Activated T-helper 1 cell treated with anti-CD3 and anti-CD28 coated beads, Interleukin-12 subunit alpha, Interleukin-12 subunit beta, Interleukin-2, Interleukin-4 antibody, amounts not matched to agents 30 ng/mL and 10 ng/mL and 1 ng/mL, durations not matched to agents 14 hours and 24 hours and 36 hours (primary cell): Measurements from ENCODE around the gene TMEFF2. TPM values are rescaled to one million over a fixed set of nuclear protein-coding genes. Genes with fewer than 3 reads are reported as not detected.

Experiments used
- DNase-seq: peaks from one replicate; pipeline ENCODE4 v3.0.0; 2021; ENCODE audit warnings: low spot score
- H3K27ac Mint-ChIP-seq: one replicate; pipeline ENCODE4 v1.8.0; 2021; ENCODE audit warnings: mild to moderate bottlenecking, mixed read lengths
- H3K27me3 Mint-ChIP-seq: one replicate; pipeline ENCODE4 v1.8.0; 2022; ENCODE audit warnings: mild to moderate bottlenecking, moderate library complexity, mixed read lengths; ENCODE audit not compliant: insufficient read depth
- H3K36me3 Mint-ChIP-seq: one replicate; pipeline ENCODE4 v1.8.0; 2021; ENCODE audit warnings: low read depth, mixed read lengths
- H3K4me1 Mint-ChIP-seq: one replicate; pipeline ENCODE4 v1.8.0; 2021; ENCODE audit warnings: low read depth, mixed read lengths
- H3K4me3 Mint-ChIP-seq: one replicate; pipeline ENCODE4 v1.8.0; 2021; ENCODE audit warnings: mild to moderate bottlenecking, moderate library complexity, mixed read lengths
- H3K9me3 Mint-ChIP-seq: one replicate; pipeline ENCODE4 v1.8.0; 2021; ENCODE audit warnings: mixed read lengths
- intact Hi-C: fragments of 100-400 bp; cut with micrococcal nuclease; formaldehyde crosslinking; loops from one replicate; pipeline ENCODE4 v1.15.1; 2024
- total RNA-seq: library from RNA; stranded (reverse); gene quantifications from 2 replicates; pipeline ENCODE4 v1.2.3, GENCODE V29; 2022

TMEFF2 gene
- total RNA-seq, 1 donor from 2014 or later: not detected

- no peak overlapping the region for H3K4me3 Mint-ChIP-seq
- H3K9me3 Mint-ChIP-seq: no peaks in the 10 kb centered on the region
- no peak overlapping the region for H3K27ac Mint-ChIP-seq
- peaks cover 6% of the 10 kb centered on the region for H3K27me3 Mint-ChIP-seq
- intact Hi-C loops: no loop called here
- H3K36me3 Mint-ChIP-seq: no peaks in the 10 kb centered on the region
- H3K4me1 Mint-ChIP-seq: no peaks in the 10 kb centered on the region
- DNase-seq: no peak
Measured at GRCh38 chr2:191951832-191952231, 242.9 kb downstream of the TMEFF2 start.

GRCh38 chr2:191951376-191951775 lies 243.4 kb downstream of the TMEFF2 start:
- no peak for DNase-seq
- no peaks in the 10 kb centered on the region for H3K36me3 Mint-ChIP-seq
- no peaks in the 10 kb centered on the region for H3K9me3 Mint-ChIP-seq
- peaks cover 6% of the 10 kb centered on the region for H3K27me3 Mint-ChIP-seq
- no peaks in the 10 kb centered on the region for H3K4me1 Mint-ChIP-seq
- H3K27ac Mint-ChIP-seq: no peak overlapping the region
- intact Hi-C loops: no loop called here
- H3K4me3 Mint-ChIP-seq: no peak overlapping the region

- Mint-ChIP-seq H3K27ac (no peak overlapping the region), H3K36me3 (no peaks in the 10 kb centered on the region), H3K27me3 (peaks cover 6% of the 10 kb centered on the region), H3K4me3 (no peak overlapping the region), H3K9me3 (no peaks in the 10 kb centered on the region), H3K4me1 (no peaks in the 10 kb centered on the region)
- intact Hi-C loops: no loop called here
- DNase-seq: no peak
Measured at GRCh38 chr2:191950132-191950874, 244.4 kb downstream of the TMEFF2 start.

- DNase-seq: no peak
- Mint-ChIP-seq H3K27ac (no peak overlapping the region), H3K27me3 (peaks cover 8% of the 10 kb centered on the region), H3K4me1 (no peaks in the 10 kb centered on the region), H3K9me3 (no peaks in the 10 kb centered on the region), H3K36me3 (no peaks in the 10 kb centered on the region), H3K4me3 (no peak overlapping the region)
- intact Hi-C loops: no loop called here
Measured at GRCh38 chr2:191947235-191947634, 247.5 kb downstream of the TMEFF2 start.

- intact Hi-C loops: no loop called here
- H3K4me1 Mint-ChIP-seq: no peaks in the 10 kb centered on the region
- H3K9me3 Mint-ChIP-seq: no peaks in the 10 kb centered on the region
- no peaks in the 10 kb centered on the region for H3K36me3 Mint-ChIP-seq
- DNase-seq: no peak
- H3K27me3 Mint-ChIP-seq: peaks cover 7% of the 10 kb centered on the region
- H3K27ac Mint-ChIP-seq: no peak overlapping the region
- H3K4me3 Mint-ChIP-seq: no peak overlapping the region
Measured at GRCh38 chr2:191946471-191947182, 248.1 kb downstream of the TMEFF2 start.

GRCh38 chr2:191945623-191946022 lies 249.1 kb downstream of the TMEFF2 start:
- Mint-ChIP-seq H3K27me3 (peaks cover 10% of the 10 kb centered on the region), H3K27ac (no peak overlapping the region), H3K4me1 (no peaks in the 10 kb centered on the region)

GRCh38 chr2:191942739-191943103 lies 252.0 kb downstream of the TMEFF2 start:
- peaks cover 16% of the 10 kb centered on the region for H3K27me3 Mint-ChIP-seq
- H3K9me3 Mint-ChIP-seq: no peaks in the 10 kb centered on the region
- DNase-seq: no peak
- no peak overlapping the region for H3K27ac Mint-ChIP-seq
- H3K4me3 Mint-ChIP-seq: no peak overlapping the region
- no peaks in the 10 kb centered on the region for H3K4me1 Mint-ChIP-seq
- intact Hi-C loops: no loop called here
- H3K36me3 Mint-ChIP-seq: no peaks in the 10 kb centered on the region

More at GRCh38 chr2:191945623-191946022, 249.1 kb downstream of the TMEFF2 start:
- H3K4me3 Mint-ChIP-seq: no peak overlapping the region
- no peaks in the 10 kb centered on the region for H3K36me3 Mint-ChIP-seq
- intact Hi-C loops: no loop called here
- no peaks in the 10 kb centered on the region for H3K9me3 Mint-ChIP-seq
- no peak for DNase-seq

GRCh38 chr2:191942090-191942738 lies 252.5 kb downstream of the TMEFF2 start:
- Mint-ChIP-seq H3K4me3 (no peak overlapping the region), H3K36me3 (no peaks in the 10 kb centered on the region), H3K27ac (no peak overlapping the region), H3K27me3 (peaks cover 16% of the 10 kb centered on the region), H3K4me1 (no peaks in the 10 kb centered on the region), H3K9me3 (no peaks in the 10 kb centered on the region)
- intact Hi-C loops: no loop called here
- no peak for DNase-seq

- DNase-seq: no peak
- H3K27ac Mint-ChIP-seq: no peak overlapping the region
- H3K4me3 Mint-ChIP-seq: no peak overlapping the region
- H3K36me3 Mint-ChIP-seq: no peaks in the 10 kb centered on the region
- H3K9me3 Mint-ChIP-seq: no peaks in the 10 kb centered on the region
- peaks cover 16% of the 10 kb centered on the region for H3K27me3 Mint-ChIP-seq
- no peaks in the 10 kb centered on the region for H3K4me1 Mint-ChIP-seq
- intact Hi-C loops: no loop called here
Measured at GRCh38 chr2:191941376-191941929, 253.3 kb downstream of the TMEFF2 start.

- no peaks in the 10 kb centered on the region for H3K4me1 Mint-ChIP-seq
- no peaks in the 10 kb centered on the region for H3K9me3 Mint-ChIP-seq
- H3K27me3 Mint-ChIP-seq: peaks cover 13% of the 10 kb centered on the region
- no peak overlapping the region for H3K27ac Mint-ChIP-seq
- H3K36me3 Mint-ChIP-seq: no peaks in the 10 kb centered on the region
- no peak for DNase-seq
- H3K4me3 Mint-ChIP-seq: no peak overlapping the region
- intact Hi-C loops: no loop called here
Measured at GRCh38 chr2:191938779-191939178, 256.0 kb downstream of the TMEFF2 start.

- Mint-ChIP-seq H3K4me3 (no peak overlapping the region), H3K27me3 (peaks cover 9% of the 10 kb centered on the region), H3K4me1 (peaks cover 6% of the 10 kb centered on the region), H3K9me3 (no peaks in the 10 kb centered on the region), H3K27ac (no peak overlapping the region), H3K36me3 (no peaks in the 10 kb centered on the region)
- DNase-seq: no peak
- intact Hi-C loops: no loop called here
Measured at GRCh38 chr2:191936882-191937405, 257.8 kb downstream of the TMEFF2 start.

- peaks cover 6% of the 10 kb centered on the region for H3K4me1 Mint-ChIP-seq
- H3K36me3 Mint-ChIP-seq: no peaks in the 10 kb centered on the region
Measured at GRCh38 chr2:191935247-191935646, 259.5 kb downstream of the TMEFF2 start.

More at GRCh38 chr2:191935247-191935646, 259.5 kb downstream of the TMEFF2 start:
- Mint-ChIP-seq H3K27ac (no peak overlapping the region), H3K9me3 (no peaks in the 10 kb centered on the region), H3K4me3 (no peak overlapping the region), H3K27me3 (peaks cover 7% of the 10 kb centered on the region)
- intact Hi-C loops: no loop called here
- no peak for DNase-seq
